GM12864 (cell line): ENCODE results near the gene FAM25C.
A peak's percentile ranks its signal among the peaks of the same experiment; 100 is the strongest.
"Not testable (repeated sequence)": the region's sequence is repeated elsewhere in the genome, so short reads cannot be mapped to it uniquely, and the experiment has no call there.

Experiments used
- DNase-seq: peaks from one replicate; pipeline ENCODE4 v3.0.0-alpha.2; 2011; ENCODE audit warnings: low read depth
- H3K4me3 ChIP-seq: 2 replicates; pipeline ENCODE4 v1.5.1; 2011; ENCODE audit warnings: mild to moderate bottlenecking, low read depth, low read length, control low read depth

The FAM25C gene

GRCh38 chr10:47999691-48000090 is at the start of gene FAM25C:
FAM25C (minus strand) TSS chr10:47999791; CDS start chr10:47999765, 26 bp downstream.
- DNase-seq, H3K4me3 ChIP-seq: not testable (repeated sequence)

- not testable (repeated sequence) for H3K4me3 ChIP-seq, DNase-seq
Observed at GRCh38 chr10:48044557-48044956, 45.0 kb upstream of the FAM25C start.

GRCh38 chr10:48031390-48031789 is 31.8 kb upstream of the FAM25C start:
- not testable (repeated sequence) for H3K4me3 ChIP-seq, DNase-seq

- DNase-seq, H3K4me3 ChIP-seq: not testable (repeated sequence)
Observed at GRCh38 chr10:48002306-48002705, 2.7 kb upstream of the FAM25C start.

- H3K4me3 ChIP-seq, DNase-seq: not testable (repeated sequence)
Observed at GRCh38 chr10:47994045-47994444, 5.5 kb downstream of the FAM25C start.

- not testable (repeated sequence) for H3K4me3 ChIP-seq, DNase-seq
Observed at GRCh38 chr10:47992560-47992959, 7.0 kb downstream of the FAM25C start.

- DNase-seq, H3K4me3 ChIP-seq: not testable (repeated sequence)
Observed at GRCh38 chr10:47991706-47992105, 7.9 kb downstream of the FAM25C start.

- H3K4me3 ChIP-seq: not testable (repeated sequence)
Observed at GRCh38 chr10:47990097-47990496, 9.5 kb downstream of the FAM25C start.

GRCh38 chr10:47989542-47989950 is 10.0 kb downstream of the FAM25C start:
- not testable (repeated sequence) for DNase-seq, H3K4me3 ChIP-seq

More at GRCh38 chr10:47990097-47990496, 9.5 kb downstream of the FAM25C start:
- not testable (repeated sequence) for DNase-seq

- H3K4me3 ChIP-seq, DNase-seq: not testable (repeated sequence)
Observed at GRCh38 chr10:47988718-47989541, 10.7 kb downstream of the FAM25C start.

- DNase-seq, H3K4me3 ChIP-seq: not testable (repeated sequence)
Observed at GRCh38 chr10:47987952-47988351, 11.6 kb downstream of the FAM25C start.

GRCh38 chr10:47986413-47987230 is 13.0 kb downstream of the FAM25C start:
- DNase-seq: not testable (repeated sequence)

GRCh38 chr10:47975409-47975808 is 24.2 kb downstream of the FAM25C start:
- DNase-seq, H3K4me3 ChIP-seq: not testable (repeated sequence)

More at GRCh38 chr10:47986413-47987230, 13.0 kb downstream of the FAM25C start:
- not testable (repeated sequence) for H3K4me3 ChIP-seq

GRCh38 chr10:47973131-47973530 is 26.5 kb downstream of the FAM25C start:
- DNase-seq, H3K4me3 ChIP-seq: not testable (repeated sequence)

- not testable (repeated sequence) for H3K4me3 ChIP-seq, DNase-seq
Observed at GRCh38 chr10:47972077-47972476, 27.5 kb downstream of the FAM25C start.

- not testable (repeated sequence) for DNase-seq, H3K4me3 ChIP-seq
Observed at GRCh38 chr10:47971598-47971997, 28.0 kb downstream of the FAM25C start.

GRCh38 chr10:47970047-47970446 is 29.5 kb downstream of the FAM25C start:
- not testable (repeated sequence) for H3K4me3 ChIP-seq, DNase-seq

GRCh38 chr10:47968988-47969387 is 30.6 kb downstream of the FAM25C start:
- H3K4me3 ChIP-seq: not testable (repeated sequence)
- peak; percentile 22 for DNase-seq

- DNase-seq, H3K4me3 ChIP-seq: not testable (repeated sequence)
Observed at GRCh38 chr10:47964280-47965063, 35.1 kb downstream of the FAM25C start.
